ENCODE data around the gene GABRG3. TPM values are rescaled to one million over a fixed set of nuclear protein-coding genes. Genes with fewer than 3 reads are reported as not detected.

Gene GABRG3
- total and polyA plus RNA-seq, 4 donors = 0.02 to 0.19 TPM; not detected in 2

DNA sequence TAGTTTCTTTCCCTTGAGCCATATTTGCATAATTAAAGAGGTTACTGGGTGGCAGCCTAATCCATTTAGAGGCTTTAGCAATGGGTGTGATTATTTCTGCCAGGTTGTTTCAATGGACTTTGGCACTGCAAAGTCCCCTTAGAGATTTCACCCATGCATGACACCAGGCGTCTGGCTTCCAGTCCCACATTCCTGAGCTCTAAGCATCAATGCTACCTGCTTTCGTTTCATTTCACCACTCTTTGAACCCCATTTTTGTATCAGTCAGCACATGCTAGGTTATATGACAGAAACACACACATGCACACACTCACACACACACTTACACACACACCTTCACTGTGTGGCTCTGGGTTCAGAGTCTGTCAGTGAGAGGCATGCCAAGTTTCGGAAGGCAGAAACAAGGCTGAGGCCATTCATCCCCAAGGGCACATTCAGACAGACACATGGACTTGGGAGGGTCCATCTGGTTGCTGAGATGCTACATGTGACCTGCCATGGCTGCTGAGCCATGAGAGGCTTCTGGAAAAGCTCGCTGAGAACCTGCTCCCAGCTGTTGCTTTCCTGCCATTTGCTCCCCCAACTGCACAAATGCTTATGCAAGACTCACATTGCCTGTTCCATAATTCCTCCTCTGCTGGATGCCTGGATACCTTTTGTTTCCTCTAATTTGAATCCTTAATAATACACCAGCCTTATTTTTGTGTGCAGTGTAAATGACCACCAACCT, 354.1 kb downstream of the GABRG3 start:
- Histone ChIP-seq H3K36me3 (ENCODE audit: control insufficient read depth in 4 of 4, insufficient read depth in 3 of 4, low read depth in 1 of 4, low read length in 3 of 4) (no peaks in the 10 kb centered on the region), H3K27ac (ENCODE audit: low read depth in 1 of 2, low read length in 2 of 2) (no peak overlapping the region), H3K4me1 (ENCODE audit: control insufficient read depth in 4 of 4, insufficient read depth in 4 of 4, low read length in 3 of 4) (no peaks in the 10 kb centered on the region), H3K9me3 (ENCODE audit: control insufficient read depth in 4 of 4, low read length in 3 of 4) (peaks cover 0 to 6% (median 2%) of the 10 kb centered on the region in 4 donors), H3K4me3 (ENCODE audit: low read depth in 1 of 3, low read length in 3 of 3) (no peak overlapping the region), H3K9ac (ENCODE audit: low read depth in 1 of 2, low read length in 2 of 2) (no peak overlapping the region), H3K27me3 (ENCODE audit: control insufficient read depth in 4 of 4, insufficient read depth in 4 of 4, low read length in 3 of 4) (no peaks in the 10 kb centered on the region)
- 62% methylated on average over 4 of the region's 4 CpGs for WGBS
- DNase-seq (ENCODE audit: low spot score) = no peak
- TF ChIP-seq, protein P1, sequence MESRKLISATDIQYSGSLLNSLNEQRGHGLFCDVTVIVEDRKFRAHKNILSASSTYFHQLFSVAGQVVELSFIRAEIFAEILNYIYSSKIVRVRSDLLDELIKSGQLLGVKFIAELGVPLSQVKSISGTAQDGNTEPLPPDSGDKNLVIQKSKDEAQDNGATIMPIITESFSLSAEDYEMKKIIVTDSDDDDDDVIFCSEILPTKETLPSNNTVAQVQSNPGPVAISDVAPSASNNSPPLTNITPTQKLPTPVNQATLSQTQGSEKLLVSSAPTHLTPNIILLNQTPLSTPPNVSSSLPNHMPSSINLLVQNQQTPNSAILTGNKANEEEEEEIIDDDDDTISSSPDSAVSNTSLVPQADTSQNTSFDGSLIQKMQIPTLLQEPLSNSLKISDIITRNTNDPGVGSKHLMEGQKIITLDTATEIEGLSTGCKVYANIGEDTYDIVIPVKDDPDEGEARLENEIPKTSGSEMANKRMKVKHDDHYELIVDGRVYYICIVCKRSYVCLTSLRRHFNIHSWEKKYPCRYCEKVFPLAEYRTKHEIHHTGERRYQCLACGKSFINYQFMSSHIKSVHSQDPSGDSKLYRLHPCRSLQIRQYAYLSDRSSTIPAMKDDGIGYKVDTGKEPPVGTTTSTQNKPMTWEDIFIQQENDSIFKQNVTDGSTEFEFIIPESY (IDR thresholded peaks at IDR 0.05) = no peak
- TF ChIP-seq FOXA2 (IDR thresholded peaks at IDR 0.05) (no peak), RXRA (IDR thresholded peaks at IDR 0.05) (no peak), REST (IDR thresholded peaks at IDR 0.05) (no peak), GABPA (IDR thresholded peaks at IDR 0.05 in 1 of 2, conservative IDR thresholded peaks at IDR 0.05 in 1 of 2) (no peak), YY1 (IDR thresholded peaks at IDR 0.05) (no peak), HNF4A (conservative IDR thresholded peaks at IDR 0.05) (no peak), SP1 (IDR thresholded peaks at IDR 0.05) (no peak), JUND (IDR thresholded peaks at IDR 0.05) (no peak), RAD21 (IDR thresholded peaks at IDR 0.05) (no peak), HNF4G (IDR thresholded peaks at IDR 0.05) (no peak), NR2F2 (IDR thresholded peaks at IDR 0.05) (no peak), MAX (IDR thresholded peaks at IDR 0.05) (no peak)
- TF ChIP-seq, protein P2, sequence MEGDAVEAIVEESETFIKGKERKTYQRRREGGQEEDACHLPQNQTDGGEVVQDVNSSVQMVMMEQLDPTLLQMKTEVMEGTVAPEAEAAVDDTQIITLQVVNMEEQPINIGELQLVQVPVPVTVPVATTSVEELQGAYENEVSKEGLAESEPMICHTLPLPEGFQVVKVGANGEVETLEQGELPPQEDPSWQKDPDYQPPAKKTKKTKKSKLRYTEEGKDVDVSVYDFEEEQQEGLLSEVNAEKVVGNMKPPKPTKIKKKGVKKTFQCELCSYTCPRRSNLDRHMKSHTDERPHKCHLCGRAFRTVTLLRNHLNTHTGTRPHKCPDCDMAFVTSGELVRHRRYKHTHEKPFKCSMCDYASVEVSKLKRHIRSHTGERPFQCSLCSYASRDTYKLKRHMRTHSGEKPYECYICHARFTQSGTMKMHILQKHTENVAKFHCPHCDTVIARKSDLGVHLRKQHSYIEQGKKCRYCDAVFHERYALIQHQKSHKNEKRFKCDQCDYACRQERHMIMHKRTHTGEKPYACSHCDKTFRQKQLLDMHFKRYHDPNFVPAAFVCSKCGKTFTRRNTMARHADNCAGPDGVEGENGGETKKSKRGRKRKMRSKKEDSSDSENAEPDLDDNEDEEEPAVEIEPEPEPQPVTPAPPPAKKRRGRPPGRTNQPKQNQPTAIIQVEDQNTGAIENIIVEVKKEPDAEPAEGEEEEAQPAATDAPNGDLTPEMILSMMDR (IDR thresholded peaks at IDR 0.05; ENCODE audit: low read depth, low read length, missing input control) = no peak
- TF ChIP-seq, protein P3, sequence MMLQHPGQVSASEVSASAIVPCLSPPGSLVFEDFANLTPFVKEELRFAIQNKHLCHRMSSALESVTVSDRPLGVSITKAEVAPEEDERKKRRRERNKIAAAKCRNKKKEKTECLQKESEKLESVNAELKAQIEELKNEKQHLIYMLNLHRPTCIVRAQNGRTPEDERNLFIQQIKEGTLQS (IDR thresholded peaks at IDR 0.05) = no peak

Data from liver (tissue), 9 donors.